ENCODE results near the gene ORAI2. TPM values are rescaled to one million over a fixed set of nuclear protein-coding genes. Genes with fewer than 3 reads are reported as not detected.
"Not testable (repeated sequence)": the region's sequence is repeated elsewhere in the genome, so short reads cannot be mapped to it uniquely, and the experiment has no call there.

ORAI2 gene
- total and polyA plus RNA-seq, 9 donors = 3.2 to 18.9 (median 15.6) TPM

DNA sequence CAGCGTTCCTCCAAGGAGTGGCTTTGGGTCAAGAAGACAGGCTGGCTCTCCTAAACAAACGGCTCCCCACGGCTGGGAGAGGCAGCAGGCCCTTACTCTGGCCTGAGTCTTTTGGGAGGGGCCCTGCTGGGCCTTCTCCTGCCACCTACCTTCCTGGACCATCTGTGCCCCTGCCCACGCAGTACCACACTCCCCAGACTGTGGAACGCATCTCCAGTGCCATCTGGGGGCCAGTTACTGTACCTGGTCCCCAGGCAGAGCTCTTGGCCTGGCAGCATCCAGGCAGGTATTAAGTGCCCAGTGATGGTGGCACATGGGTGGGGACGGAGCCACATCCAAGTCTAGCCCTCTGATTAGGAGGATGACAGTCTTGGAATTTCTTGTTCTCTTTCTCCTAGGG lies 16.9 kb downstream of the ORAI2 start:
- TF ChIP-seq POLR2A (IDR thresholded peaks at IDR 0.05) (no peak), EP300 (IDR thresholded peaks at IDR 0.05) (no peak)
- H3K36me3 ChIP-seq = no peaks in the 10 kb centered on the region
- no peak overlapping the region for H3K4me3 ChIP-seq
- no peaks in the 10 kb centered on the region for H3K27me3 ChIP-seq
- WGBS, 3 donors = 66 to 73% (median 67%) methylated on average over 6 of the region's 6 CpGs
- no peak for DNase-seq
- intact Hi-C loops (cut with DNase I) = no loop called here
- H3K9me3 ChIP-seq = no peaks in the 10 kb centered on the region
- H3K4me1 ChIP-seq (ENCODE audit: insufficient read depth) = no peaks in the 10 kb centered on the region
- H3K27ac ChIP-seq = no peak overlapping the region

DNA sequence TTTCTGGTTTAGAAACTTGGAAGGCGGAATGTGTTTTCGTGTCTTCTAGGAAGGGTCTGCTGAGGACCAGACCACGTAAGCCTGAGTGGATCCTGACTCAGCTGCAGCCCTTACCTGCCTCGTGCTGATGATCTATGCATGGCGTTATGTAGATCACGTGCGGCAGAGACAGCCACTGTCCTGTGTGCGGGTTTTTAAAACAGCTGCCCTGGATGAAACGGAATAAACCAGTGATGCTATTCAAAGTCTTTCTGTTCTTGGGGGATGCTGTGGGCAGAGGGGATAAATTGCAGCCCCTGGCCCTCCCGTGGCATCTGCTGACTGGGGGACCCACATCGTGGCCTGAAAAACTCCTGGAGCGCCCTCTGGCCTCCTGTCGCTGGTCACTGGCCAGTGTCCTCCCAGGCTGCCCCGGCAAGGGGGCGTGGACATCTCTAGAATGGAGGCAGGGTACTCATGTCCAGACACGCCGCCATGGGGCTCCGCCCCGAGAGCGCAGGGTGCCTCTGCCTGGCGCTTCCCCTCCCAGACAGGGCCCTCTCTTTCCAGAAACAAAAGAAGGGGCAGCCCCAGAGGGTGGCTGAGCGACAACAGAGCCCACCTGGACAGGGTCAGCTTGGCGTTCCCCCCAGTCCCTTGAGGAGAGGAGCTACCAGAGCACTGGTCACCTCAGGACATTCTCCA lies 18.1 kb downstream of the ORAI2 start:
- Histone ChIP-seq H3K27ac (no peak overlapping the region), H3K36me3 (no peaks in the 10 kb centered on the region), H3K27me3 (no peaks in the 10 kb centered on the region), H3K4me1 (ENCODE audit: insufficient read depth) (no peaks in the 10 kb centered on the region), H3K4me3 (no peak overlapping the region), H3K9me3 (no peaks in the 10 kb centered on the region)
- 29 to 42% (median 40%) methylated on average over 23 of the region's 23 CpGs for WGBS, 3 donors
- no peak for DNase-seq
- intact Hi-C loops (cut with DNase I) = no loop called here
- TF ChIP-seq, protein P1, sequence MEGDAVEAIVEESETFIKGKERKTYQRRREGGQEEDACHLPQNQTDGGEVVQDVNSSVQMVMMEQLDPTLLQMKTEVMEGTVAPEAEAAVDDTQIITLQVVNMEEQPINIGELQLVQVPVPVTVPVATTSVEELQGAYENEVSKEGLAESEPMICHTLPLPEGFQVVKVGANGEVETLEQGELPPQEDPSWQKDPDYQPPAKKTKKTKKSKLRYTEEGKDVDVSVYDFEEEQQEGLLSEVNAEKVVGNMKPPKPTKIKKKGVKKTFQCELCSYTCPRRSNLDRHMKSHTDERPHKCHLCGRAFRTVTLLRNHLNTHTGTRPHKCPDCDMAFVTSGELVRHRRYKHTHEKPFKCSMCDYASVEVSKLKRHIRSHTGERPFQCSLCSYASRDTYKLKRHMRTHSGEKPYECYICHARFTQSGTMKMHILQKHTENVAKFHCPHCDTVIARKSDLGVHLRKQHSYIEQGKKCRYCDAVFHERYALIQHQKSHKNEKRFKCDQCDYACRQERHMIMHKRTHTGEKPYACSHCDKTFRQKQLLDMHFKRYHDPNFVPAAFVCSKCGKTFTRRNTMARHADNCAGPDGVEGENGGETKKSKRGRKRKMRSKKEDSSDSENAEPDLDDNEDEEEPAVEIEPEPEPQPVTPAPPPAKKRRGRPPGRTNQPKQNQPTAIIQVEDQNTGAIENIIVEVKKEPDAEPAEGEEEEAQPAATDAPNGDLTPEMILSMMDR (IDR thresholded peaks at IDR 0.05) = no peak
- TF ChIP-seq EP300 (IDR thresholded peaks at IDR 0.05) (no peak), POLR2A (IDR thresholded peaks at IDR 0.05) (no peak)

DNA sequence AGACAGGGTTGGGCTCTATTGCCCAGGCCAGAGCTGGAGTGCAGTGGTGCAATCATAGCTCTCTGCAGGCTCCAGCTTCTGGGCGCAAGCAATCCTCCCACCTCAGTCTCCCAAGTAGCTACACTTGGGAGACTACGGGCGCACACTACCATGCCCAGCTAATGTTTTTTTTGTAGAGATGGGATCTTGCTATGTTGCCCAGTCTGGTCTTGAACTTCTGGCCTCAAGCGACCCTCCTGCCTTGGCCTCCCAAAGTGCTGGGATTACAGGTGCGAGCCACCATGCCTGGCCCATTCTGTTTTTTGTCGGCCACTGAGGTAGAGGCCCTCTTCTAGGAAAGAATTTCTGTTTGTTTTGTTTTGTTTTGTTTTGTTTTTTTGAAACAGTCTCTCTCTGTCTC lies 19.1 kb downstream of the ORAI2 start:
- H3K9me3 ChIP-seq = no peaks in the 10 kb centered on the region
- H3K4me3 ChIP-seq = no peak overlapping the region
- no peaks in the 10 kb centered on the region for H3K27me3 ChIP-seq
- intact Hi-C loops (cut with DNase I) = no loop called here
- H3K36me3 ChIP-seq = no peaks in the 10 kb centered on the region
- TF ChIP-seq, protein P1 (IDR thresholded peaks at IDR 0.05) = no peak
- no peak for TF ChIP-seq EP300 (IDR thresholded peaks at IDR 0.05)
- no peak for TF ChIP-seq POLR2A (IDR thresholded peaks at IDR 0.05)
- no peak for DNase-seq
- 86 to 92% (median 87%) methylated on average over 6 of the region's 6 CpGs for WGBS, 3 donors
- no peaks in the 10 kb centered on the region for H3K4me1 ChIP-seq (ENCODE audit: insufficient read depth)
- no peak overlapping the region for H3K27ac ChIP-seq

DNA sequence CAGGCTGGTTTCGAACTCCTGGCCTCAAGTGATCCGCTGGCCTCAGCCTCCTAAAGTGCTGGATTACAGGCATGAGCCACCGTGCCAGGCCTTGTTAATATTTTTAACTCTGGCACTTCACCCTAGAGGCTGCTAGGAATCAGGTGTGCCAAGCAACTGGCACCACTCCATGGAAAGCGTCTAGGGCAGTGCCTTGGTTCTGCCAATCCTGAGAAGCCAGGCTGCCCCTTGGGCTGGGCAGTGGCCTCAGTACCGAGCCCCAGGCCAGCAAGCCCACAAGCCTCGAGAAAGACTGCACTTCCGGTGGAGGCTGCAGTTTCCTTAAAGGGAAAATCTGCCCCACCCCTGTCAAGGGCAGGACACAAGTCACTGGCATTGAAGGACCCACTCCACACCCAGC lies 19.9 kb downstream of the ORAI2 start:
- no peaks in the 10 kb centered on the region for H3K4me1 ChIP-seq (ENCODE audit: insufficient read depth)
- no peak overlapping the region for H3K27ac ChIP-seq
- intact Hi-C loops (cut with DNase I) = no loop called here
- H3K27me3 ChIP-seq = no peaks in the 10 kb centered on the region
- no peak for DNase-seq
- H3K9me3 ChIP-seq = no peaks in the 10 kb centered on the region
- WGBS, 3 donors = 77 to 91% (median 81%) methylated on average over 7 of the region's 7 CpGs
- H3K36me3 ChIP-seq = no peaks in the 10 kb centered on the region
- H3K4me3 ChIP-seq = no peak overlapping the region
- TF ChIP-seq, protein P1 (IDR thresholded peaks at IDR 0.05) = no peak
- no peak for TF ChIP-seq POLR2A (IDR thresholded peaks at IDR 0.05)
- TF ChIP-seq EP300 (IDR thresholded peaks at IDR 0.05) = no peak

DNA sequence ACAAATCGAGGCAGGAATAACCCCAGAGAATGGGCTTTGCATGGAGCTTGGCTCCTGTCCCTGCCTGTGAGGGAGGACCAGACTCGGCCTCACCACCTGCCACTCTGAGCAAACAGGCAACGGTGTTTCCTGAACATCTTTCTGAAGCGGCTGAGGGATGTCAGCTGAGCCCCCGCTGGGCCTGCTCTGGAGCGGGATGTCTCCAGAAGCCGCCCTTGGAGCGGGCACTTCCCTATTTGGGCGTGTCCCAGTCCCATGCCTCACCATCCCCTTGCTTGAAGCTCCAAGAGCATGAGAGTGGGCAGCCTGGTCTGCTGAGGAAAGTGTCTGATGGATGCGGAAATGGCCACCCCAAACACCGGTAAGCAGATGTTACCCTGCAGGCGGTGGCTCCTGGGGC lies 21.1 kb downstream of the ORAI2 start:
- TF ChIP-seq, protein P1 (IDR thresholded peaks at IDR 0.05) = no peak
- TF ChIP-seq POLR2A (IDR thresholded peaks at IDR 0.05) = no peak
- no peak for TF ChIP-seq EP300 (IDR thresholded peaks at IDR 0.05)
- intact Hi-C loops (cut with DNase I) = no loop called here
- no peaks in the 10 kb centered on the region for H3K36me3 ChIP-seq

DNA sequence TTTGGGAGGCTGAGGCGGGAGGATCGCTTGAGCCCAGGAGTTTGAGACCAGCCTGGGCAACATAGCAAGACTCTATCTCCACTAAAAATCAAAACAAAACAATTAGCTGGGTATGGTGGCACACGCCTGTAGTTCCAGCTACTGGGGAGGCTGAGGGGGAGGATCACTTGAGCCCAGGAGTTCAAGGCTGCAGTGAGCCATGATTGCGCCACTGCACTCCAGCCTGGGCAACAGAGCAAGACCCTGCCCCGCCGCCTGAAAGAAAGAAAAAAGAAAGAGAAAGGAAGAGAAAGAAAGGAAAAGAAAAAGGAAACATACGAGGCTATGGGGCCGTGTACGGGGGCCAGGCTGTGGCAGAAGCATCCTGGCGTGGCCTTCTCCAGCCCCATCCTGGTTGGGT lies 21.6 kb downstream of the ORAI2 start:
- intact Hi-C loops (cut with DNase I); H3K27me3 ChIP-seq; DNase-seq; H3K9me3 ChIP-seq; H3K36me3 ChIP-seq; H3K27ac ChIP-seq; H3K4me1 ChIP-seq (ENCODE audit: insufficient read depth); H3K4me3 ChIP-seq: not testable (repeated sequence)
- 91 to 92% (median 91%) methylated on average over 10 of the region's 10 CpGs for WGBS, 3 donors

More for the DNA sequence above, 21.1 kb downstream of the ORAI2 start:
- 56 to 65% (median 59%) methylated on average over 12 of the region's 12 CpGs for WGBS, 3 donors
- H3K27me3 ChIP-seq = no peaks in the 10 kb centered on the region
- H3K27ac ChIP-seq = no peak overlapping the region
- H3K9me3 ChIP-seq = no peaks in the 10 kb centered on the region
- H3K4me1 ChIP-seq (ENCODE audit: insufficient read depth) = no peaks in the 10 kb centered on the region
- DNase-seq = no peak
- no peak overlapping the region for H3K4me3 ChIP-seq
